Epithelial cell of proximal tubule (primary cell): ENCODE measurements around the gene FAM3C. TPM values are rescaled to one million over a fixed set of nuclear protein-coding genes. Genes with fewer than 3 reads are reported as not detected.

Source experiments
- DNase-seq: peaks from one replicate; pipeline ENCODE4 v3.0.0-alpha.2; 2011; ENCODE audit warnings: low read depth
- H3K4me3 ChIP-seq: 2 replicates; pipeline ENCODE4 v1.5.1; 2011; ENCODE audit warnings: low read depth, mild to moderate bottlenecking, low read length
- total RNA-seq: library from RNA; depleted of rRNA; stranded (reverse); fragments of >200 nt; gene quantifications from 2 replicates; pipeline ENCODE4 v1.2.3, GENCODE V29; 2015
- TF ChIP-seq, protein P1 (sequence below): conservative IDR thresholded peaks from 2 replicates; pipeline ENCODE4 v1.5.1; 2012; ENCODE audit warnings: low read depth, mild to moderate bottlenecking, low read length

Gene FAM3C
- total RNA-seq, 1 donor from 2014 or later: 134 TPM

DNA sequence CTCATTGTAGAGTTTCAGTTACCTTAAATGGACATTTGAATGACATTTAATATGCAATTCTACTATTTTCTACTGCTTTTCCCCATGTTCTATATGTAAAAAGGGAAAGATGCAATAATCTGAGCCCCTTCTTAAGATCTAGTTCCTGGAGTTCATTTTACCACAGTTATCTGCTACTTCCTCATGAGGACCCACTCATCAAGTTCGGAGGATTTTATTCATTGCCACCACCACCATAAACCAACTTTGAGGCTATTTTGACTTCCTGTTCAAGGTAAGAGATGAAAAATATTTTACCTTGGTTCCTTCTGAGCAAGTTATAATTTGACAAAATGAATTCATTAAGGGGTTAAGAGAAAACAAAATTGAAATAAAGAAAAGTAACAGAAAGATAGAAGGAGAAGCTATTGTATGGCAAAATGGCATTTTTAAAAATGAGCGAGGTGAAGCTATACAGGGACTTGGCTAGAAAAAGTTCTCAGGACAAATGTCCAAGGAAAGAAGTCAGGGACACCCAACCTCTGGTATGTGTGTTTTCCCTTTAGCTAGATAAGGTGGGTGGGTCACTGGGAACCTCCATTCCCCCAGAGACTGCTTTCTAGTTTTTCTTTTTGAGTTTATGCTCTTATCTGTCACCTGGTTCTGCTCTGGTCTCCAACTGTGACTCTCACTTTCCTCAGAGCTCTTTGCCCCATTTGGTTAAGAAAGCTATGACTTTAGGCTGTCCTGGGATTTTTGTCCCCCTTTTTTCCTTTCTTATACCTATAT lies 14.9 kb upstream of the FAM3C start:
- TF ChIP-seq, protein P1, sequence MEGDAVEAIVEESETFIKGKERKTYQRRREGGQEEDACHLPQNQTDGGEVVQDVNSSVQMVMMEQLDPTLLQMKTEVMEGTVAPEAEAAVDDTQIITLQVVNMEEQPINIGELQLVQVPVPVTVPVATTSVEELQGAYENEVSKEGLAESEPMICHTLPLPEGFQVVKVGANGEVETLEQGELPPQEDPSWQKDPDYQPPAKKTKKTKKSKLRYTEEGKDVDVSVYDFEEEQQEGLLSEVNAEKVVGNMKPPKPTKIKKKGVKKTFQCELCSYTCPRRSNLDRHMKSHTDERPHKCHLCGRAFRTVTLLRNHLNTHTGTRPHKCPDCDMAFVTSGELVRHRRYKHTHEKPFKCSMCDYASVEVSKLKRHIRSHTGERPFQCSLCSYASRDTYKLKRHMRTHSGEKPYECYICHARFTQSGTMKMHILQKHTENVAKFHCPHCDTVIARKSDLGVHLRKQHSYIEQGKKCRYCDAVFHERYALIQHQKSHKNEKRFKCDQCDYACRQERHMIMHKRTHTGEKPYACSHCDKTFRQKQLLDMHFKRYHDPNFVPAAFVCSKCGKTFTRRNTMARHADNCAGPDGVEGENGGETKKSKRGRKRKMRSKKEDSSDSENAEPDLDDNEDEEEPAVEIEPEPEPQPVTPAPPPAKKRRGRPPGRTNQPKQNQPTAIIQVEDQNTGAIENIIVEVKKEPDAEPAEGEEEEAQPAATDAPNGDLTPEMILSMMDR: no peak
- no peak for DNase-seq

DNA sequence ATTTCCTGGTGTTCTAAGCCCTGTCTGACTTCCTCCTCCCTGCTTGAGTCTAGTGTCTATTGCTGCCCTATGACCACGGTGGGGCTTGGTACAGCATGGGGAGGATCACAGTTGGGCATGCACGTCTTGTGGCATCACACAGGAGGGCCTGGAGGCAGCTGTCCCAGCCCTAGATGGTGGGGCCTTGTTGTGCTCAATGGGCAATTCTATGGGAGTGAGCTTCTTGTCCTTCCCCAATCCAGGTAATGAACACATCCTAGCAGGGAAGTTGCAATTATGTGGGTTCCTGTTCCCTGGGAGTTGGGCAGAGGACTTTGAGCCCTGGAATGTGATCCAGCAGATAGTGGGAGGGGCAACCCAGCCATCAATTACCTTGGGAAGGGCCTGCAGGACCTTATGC lies 10.8 kb upstream of the FAM3C start:
- H3K4me3 ChIP-seq: no peak overlapping the region
- TF ChIP-seq, protein P1: no peak
- DNase-seq: no peak

More for the DNA sequence above, 14.9 kb upstream of the FAM3C start:
- no peak overlapping the region for H3K4me3 ChIP-seq

DNA sequence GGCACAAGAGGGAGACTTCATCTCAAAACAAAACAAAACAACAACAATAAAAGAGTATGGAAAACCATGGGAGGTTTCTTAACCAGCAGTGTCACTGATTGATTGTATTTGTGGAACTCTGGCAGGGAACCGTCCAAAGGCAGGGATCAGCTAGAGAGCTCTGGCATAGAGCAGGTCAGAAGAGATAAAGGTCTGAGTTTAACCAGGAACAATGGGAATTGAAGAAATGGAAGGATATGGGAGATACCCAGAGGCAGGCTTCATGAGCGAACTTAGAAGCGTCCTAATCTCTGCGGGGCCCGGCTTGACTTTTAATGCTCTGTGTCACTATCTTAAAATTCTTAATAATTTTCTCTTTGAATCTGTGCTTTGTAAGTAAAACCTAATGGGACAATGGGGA lies 10.4 kb upstream of the FAM3C start:
- no peak for DNase-seq
- H3K4me3 ChIP-seq: no peak overlapping the region
- TF ChIP-seq, protein P1: no peak

DNA sequence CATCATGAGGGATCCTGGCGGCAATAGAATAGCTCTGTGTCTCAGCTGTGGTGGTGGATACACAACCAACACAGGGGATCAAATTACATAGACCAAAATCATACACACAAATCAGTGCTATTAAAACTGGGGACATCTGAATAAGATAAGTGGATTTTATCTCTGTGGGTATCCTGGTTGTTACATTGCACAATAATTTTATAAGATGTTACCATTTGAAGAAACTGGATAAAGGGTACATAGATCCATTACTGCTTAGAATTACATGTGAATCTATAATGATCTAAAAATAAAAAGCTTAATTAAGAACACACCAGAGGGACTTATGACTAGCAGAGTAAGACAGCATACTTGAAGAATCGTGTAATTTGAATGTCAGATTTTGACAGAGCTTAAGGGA lies 8.2 kb upstream of the FAM3C start:
- TF ChIP-seq, protein P1: no peak
- no peak for DNase-seq
- H3K4me3 ChIP-seq: no peak overlapping the region

DNA sequence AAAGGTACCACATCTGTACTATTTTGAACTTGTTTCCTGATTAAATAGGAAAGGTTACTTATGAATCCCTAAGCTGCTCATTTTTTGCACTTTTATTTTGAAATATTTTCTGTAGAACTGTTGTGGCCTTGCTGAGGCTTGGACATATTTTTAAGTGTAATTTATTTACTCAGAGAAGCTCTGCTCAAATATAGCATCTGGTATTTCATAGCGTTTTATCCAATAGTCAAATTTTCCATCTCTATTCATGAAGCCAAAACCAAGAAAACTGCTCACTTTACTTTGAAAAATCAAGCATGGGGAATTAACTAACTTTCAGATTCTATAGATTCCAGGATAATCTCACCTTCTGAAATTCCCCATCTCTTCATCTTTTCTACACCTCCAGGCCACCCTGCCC lies 6.6 kb upstream of the FAM3C start:
- no peak for DNase-seq
- no peak overlapping the region for H3K4me3 ChIP-seq
- TF ChIP-seq, protein P1: no peak

DNA sequence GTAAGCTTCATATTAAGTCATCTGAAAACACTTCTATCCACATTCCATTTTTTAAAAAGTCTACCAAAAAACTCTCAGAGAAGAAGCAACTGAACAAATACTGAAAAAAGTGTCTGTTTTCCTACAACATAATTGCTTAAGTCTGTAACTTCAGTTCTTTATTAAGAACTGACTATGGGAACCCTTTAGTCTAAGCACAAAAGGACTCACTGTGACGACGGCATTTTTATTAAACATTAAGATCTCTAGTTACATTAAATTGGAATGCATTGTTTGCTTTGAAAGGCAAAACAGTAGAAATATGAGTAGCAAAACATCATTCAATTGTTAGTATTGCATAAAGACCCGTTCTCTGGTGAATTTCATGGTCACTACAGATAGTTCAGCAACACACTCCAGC lies 5.8 kb upstream of the FAM3C start:
- TF ChIP-seq, protein P1: no peak
- H3K4me3 ChIP-seq: no peak overlapping the region
- DNase-seq: no peak

DNA sequence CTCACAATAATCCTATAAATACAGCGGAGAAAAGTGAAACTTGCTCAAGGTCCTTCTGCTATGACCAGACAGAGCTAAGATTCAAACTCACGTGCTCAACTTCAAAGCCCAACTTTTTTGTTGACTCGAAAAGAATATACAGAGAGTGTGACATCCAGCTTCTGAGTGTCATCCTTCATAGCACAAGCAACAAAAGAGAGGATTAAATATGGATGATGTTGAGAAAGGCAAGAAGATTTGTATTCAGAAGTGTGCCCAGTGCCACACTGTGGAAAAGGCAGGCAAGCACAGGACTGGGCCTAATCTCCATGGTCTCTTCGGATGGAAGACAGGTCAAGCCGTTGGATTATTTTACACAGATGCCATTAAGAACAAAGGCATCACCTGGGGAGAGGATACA lies 2.1 kb upstream of the FAM3C start:
- DNase-seq: peak; percentile 61
- TF ChIP-seq, protein P1: peak; percentile 64

More for the DNA sequence above, 2.1 kb upstream of the FAM3C start:
- H3K4me3 ChIP-seq: peak overlapping the region; percentile 45
